ENCODE measurements around the gene PTPRB.

DNA sequence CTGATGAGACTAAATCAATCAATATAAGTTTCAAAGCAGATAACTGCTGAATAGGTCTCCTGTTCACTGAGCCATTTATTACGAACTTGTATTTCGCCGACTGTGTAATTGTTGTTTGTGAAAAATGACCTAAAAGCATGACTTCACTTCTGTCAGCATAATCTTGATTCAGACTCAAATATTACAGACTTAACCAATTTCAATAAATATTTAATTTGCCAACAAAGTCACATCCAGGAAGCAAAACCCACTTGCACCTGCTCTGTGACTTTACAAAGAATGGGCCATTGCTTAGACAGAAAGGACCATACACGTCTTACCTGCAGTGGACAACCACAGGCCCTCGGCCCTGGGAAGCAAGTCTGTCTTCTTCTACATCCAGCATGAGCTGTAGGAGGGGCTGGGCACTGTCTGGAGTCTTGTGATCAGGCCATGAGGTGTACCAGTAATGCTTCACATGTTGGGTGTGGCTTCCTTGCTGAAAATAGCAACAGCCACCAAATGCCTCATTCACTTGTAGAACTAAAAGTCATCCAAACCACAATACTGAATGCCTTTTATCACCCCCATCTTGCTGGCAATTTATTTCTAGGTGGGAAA, 23.5 kb upstream of the PTPRB start:
- TF ChIP-seq, protein P1, sequence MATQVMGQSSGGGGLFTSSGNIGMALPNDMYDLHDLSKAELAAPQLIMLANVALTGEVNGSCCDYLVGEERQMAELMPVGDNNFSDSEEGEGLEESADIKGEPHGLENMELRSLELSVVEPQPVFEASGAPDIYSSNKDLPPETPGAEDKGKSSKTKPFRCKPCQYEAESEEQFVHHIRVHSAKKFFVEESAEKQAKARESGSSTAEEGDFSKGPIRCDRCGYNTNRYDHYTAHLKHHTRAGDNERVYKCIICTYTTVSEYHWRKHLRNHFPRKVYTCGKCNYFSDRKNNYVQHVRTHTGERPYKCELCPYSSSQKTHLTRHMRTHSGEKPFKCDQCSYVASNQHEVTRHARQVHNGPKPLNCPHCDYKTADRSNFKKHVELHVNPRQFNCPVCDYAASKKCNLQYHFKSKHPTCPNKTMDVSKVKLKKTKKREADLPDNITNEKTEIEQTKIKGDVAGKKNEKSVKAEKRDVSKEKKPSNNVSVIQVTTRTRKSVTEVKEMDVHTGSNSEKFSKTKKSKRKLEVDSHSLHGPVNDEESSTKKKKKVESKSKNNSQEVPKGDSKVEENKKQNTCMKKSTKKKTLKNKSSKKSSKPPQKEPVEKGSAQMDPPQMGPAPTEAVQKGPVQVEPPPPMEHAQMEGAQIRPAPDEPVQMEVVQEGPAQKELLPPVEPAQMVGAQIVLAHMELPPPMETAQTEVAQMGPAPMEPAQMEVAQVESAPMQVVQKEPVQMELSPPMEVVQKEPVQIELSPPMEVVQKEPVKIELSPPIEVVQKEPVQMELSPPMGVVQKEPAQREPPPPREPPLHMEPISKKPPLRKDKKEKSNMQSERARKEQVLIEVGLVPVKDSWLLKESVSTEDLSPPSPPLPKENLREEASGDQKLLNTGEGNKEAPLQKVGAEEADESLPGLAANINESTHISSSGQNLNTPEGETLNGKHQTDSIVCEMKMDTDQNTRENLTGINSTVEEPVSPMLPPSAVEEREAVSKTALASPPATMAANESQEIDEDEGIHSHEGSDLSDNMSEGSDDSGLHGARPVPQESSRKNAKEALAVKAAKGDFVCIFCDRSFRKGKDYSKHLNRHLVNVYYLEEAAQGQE (IDR thresholded peaks at IDR 0.05; ENCODE audit: insufficient read depth in 1 of 2, low read depth in 2 of 2, low read length in 2 of 2), result no peak
- TF ChIP-seq TAF1 (IDR thresholded peaks at IDR 0.05; ENCODE audit: borderline replicate concordance, insufficient read depth, low read length) (no peak), POLR2AphosphoS5 (IDR thresholded peaks at IDR 0.05; ENCODE audit: low read depth, low read length) (no peak), SIN3A (IDR thresholded peaks at IDR 0.05; ENCODE audit: borderline replicate concordance, insufficient read depth, low read length) (no peak), FOXP2 (optimal IDR thresholded peaks at IDR 0.05; ENCODE audit: borderline replicate concordance, extremely low read depth, extremely low read length, insufficient read depth) (no peak)

Data from PFSK-1 (cell line).